ENCODE results near the gene SH3BGRL3.

DNA sequence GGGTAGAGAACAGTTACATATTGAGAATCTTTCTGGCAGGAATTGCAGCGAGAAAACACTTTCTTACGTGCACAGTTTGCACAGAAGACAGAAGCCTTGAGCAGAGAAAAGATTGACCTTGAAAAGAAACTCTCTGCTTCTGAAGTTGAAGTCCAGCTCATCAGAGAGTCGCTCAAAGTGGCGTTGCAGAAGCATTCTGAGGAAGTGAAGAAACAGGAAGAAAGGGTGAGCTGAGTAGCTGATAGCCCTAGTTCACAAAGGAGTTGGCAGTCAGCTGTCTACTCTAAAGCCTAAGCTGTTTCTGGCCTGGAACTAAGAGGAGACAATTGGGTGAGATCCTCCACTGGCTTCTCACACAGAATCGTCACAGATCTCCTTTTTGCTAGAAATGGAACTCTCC, 20.3 kb upstream of the SH3BGRL3 start:
- TF ChIP-seq POLR2AphosphoS5 (IDR thresholded peaks at IDR 0.05; ENCODE audit: low read depth, low read length): no peak
- TF ChIP-seq, protein P1, sequence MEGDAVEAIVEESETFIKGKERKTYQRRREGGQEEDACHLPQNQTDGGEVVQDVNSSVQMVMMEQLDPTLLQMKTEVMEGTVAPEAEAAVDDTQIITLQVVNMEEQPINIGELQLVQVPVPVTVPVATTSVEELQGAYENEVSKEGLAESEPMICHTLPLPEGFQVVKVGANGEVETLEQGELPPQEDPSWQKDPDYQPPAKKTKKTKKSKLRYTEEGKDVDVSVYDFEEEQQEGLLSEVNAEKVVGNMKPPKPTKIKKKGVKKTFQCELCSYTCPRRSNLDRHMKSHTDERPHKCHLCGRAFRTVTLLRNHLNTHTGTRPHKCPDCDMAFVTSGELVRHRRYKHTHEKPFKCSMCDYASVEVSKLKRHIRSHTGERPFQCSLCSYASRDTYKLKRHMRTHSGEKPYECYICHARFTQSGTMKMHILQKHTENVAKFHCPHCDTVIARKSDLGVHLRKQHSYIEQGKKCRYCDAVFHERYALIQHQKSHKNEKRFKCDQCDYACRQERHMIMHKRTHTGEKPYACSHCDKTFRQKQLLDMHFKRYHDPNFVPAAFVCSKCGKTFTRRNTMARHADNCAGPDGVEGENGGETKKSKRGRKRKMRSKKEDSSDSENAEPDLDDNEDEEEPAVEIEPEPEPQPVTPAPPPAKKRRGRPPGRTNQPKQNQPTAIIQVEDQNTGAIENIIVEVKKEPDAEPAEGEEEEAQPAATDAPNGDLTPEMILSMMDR (IDR thresholded peaks at IDR 0.05): no peak
- TF ChIP-seq, protein P2, sequence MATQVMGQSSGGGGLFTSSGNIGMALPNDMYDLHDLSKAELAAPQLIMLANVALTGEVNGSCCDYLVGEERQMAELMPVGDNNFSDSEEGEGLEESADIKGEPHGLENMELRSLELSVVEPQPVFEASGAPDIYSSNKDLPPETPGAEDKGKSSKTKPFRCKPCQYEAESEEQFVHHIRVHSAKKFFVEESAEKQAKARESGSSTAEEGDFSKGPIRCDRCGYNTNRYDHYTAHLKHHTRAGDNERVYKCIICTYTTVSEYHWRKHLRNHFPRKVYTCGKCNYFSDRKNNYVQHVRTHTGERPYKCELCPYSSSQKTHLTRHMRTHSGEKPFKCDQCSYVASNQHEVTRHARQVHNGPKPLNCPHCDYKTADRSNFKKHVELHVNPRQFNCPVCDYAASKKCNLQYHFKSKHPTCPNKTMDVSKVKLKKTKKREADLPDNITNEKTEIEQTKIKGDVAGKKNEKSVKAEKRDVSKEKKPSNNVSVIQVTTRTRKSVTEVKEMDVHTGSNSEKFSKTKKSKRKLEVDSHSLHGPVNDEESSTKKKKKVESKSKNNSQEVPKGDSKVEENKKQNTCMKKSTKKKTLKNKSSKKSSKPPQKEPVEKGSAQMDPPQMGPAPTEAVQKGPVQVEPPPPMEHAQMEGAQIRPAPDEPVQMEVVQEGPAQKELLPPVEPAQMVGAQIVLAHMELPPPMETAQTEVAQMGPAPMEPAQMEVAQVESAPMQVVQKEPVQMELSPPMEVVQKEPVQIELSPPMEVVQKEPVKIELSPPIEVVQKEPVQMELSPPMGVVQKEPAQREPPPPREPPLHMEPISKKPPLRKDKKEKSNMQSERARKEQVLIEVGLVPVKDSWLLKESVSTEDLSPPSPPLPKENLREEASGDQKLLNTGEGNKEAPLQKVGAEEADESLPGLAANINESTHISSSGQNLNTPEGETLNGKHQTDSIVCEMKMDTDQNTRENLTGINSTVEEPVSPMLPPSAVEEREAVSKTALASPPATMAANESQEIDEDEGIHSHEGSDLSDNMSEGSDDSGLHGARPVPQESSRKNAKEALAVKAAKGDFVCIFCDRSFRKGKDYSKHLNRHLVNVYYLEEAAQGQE (IDR thresholded peaks at IDR 0.05; ENCODE audit: insufficient read depth in 1 of 2, low read depth in 2 of 2, low read length in 1 of 2): no peak
